Measurements from ENCODE around the gene RBM20. TPM values are rescaled to one million over a fixed set of nuclear protein-coding genes. Genes with fewer than 3 reads are reported as not detected.

RBM20 gene
- total RNA-seq, 1 donor from 2014 or later: 3.3 TPM

- no peak for DNase-seq (ENCODE audit: low read depth)
- Histone ChIP-seq H3K36me3 (ENCODE audit: control insufficient read depth, insufficient read depth, low read length) (no peaks in the 10 kb centered on the region), H3K27me3 (ENCODE audit: control insufficient read depth, insufficient read depth, low read length) (no peaks in the 10 kb centered on the region), H3K4me3 (ENCODE audit: low read depth, low read length) (no peak overlapping the region)
- TF ChIP-seq, protein P1, sequence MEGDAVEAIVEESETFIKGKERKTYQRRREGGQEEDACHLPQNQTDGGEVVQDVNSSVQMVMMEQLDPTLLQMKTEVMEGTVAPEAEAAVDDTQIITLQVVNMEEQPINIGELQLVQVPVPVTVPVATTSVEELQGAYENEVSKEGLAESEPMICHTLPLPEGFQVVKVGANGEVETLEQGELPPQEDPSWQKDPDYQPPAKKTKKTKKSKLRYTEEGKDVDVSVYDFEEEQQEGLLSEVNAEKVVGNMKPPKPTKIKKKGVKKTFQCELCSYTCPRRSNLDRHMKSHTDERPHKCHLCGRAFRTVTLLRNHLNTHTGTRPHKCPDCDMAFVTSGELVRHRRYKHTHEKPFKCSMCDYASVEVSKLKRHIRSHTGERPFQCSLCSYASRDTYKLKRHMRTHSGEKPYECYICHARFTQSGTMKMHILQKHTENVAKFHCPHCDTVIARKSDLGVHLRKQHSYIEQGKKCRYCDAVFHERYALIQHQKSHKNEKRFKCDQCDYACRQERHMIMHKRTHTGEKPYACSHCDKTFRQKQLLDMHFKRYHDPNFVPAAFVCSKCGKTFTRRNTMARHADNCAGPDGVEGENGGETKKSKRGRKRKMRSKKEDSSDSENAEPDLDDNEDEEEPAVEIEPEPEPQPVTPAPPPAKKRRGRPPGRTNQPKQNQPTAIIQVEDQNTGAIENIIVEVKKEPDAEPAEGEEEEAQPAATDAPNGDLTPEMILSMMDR (IDR thresholded peaks at IDR 0.05; ENCODE audit: insufficient read depth, low read length, poor library complexity, severe bottlenecking): no peak
Measured at GRCh38 chr10:110844617-110844881, 200.4 kb downstream of the RBM20 start.

DNA sequence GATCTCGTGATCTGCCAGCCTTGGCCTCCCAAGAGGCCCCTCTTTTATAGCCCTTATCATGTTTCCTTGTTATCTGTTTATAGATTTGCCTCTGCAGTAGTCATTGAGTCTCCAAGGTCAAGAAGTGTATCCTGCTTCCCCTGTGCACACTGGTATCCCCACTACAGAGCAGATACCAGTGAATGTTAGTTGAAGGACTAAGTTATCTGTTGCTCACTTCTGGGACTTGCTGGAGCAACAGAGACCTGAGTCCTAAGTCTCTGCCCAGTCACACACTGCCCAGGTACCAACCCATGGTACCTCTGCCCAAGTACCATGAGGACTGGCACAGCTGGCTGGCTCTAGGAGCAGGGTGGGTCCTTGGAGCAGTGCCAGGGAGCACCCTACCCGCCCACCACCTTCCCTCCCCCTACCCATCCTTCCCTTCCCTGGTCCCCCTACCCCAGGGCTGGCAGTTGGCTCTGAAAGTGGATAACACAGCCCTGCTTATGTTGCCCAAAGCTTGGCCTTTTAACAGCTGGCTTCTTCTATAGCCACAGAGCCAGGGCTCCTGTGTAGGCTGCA is 201.1 kb downstream of the RBM20 start:
- Histone ChIP-seq H3K4me3 (ENCODE audit: low read depth, low read length) (no peak overlapping the region), H3K36me3 (ENCODE audit: control insufficient read depth, insufficient read depth, low read length) (no peaks in the 10 kb centered on the region), H3K27me3 (ENCODE audit: control insufficient read depth, insufficient read depth, low read length) (no peaks in the 10 kb centered on the region)
- no peak for DNase-seq (ENCODE audit: low read depth)
- TF ChIP-seq, protein P1 (IDR thresholded peaks at IDR 0.05; ENCODE audit: insufficient read depth, low read length, poor library complexity, severe bottlenecking): no peak

GRCh38 chr10:110845756-110846620 is 201.9 kb downstream of the RBM20 start:
- DNase-seq (ENCODE audit: low read depth): no peak
- Histone ChIP-seq H3K36me3 (ENCODE audit: control insufficient read depth, insufficient read depth, low read length) (no peaks in the 10 kb centered on the region), H3K27me3 (ENCODE audit: control insufficient read depth, insufficient read depth, low read length) (no peaks in the 10 kb centered on the region), H3K4me3 (ENCODE audit: low read depth, low read length) (no peak overlapping the region)
- TF ChIP-seq, protein P1 (IDR thresholded peaks at IDR 0.05; ENCODE audit: insufficient read depth, low read length, poor library complexity, severe bottlenecking): no peak

DNA sequence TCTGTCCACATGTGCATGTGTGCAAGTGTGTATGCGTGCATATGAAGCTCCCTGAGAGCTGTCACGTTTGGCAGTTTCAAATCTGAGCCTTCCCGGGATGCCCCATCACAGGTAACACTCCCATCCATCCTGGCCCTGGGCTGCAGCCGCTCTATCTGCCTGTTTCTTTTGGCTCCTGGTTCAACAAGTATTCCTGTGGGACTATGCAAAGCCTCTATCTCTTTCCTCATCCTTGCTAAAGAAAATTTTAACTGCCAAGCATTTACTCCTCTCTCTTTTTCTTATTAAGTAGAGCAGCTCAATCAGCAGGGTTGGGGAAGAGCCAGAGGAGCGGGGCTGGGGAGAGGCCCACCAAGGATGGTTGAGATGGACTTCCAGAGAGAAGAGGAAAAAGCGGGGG is 203.2 kb downstream of the RBM20 start:
- Histone ChIP-seq H3K4me3 (ENCODE audit: low read depth, low read length) (no peak overlapping the region), H3K27me3 (ENCODE audit: control insufficient read depth, insufficient read depth, low read length) (no peaks in the 10 kb centered on the region), H3K36me3 (ENCODE audit: control insufficient read depth, insufficient read depth, low read length) (no peaks in the 10 kb centered on the region)
- TF ChIP-seq, protein P1 (IDR thresholded peaks at IDR 0.05; ENCODE audit: insufficient read depth, low read length, poor library complexity, severe bottlenecking): no peak
- no peak for DNase-seq (ENCODE audit: low read depth)

DNA sequence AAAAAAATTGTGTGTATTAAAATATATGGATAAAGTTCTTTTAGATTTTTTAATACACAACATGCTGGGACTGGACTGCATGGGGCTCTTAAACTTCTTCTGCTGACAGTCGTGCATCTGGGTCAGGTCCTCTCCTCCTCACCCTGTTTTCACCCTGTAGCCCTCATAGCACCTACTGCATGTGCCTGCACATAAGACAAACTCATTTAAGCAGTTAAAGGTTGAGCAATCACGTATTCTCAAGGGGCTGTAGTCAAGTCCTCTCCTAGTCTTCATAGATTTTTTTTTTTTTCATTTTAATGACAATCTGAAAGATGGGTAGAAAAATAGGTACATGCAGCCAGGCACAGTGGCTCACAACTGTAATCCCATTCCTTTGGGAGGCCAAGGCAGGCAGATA is 204.0 kb downstream of the RBM20 start:
- TF ChIP-seq, protein P1 (IDR thresholded peaks at IDR 0.05; ENCODE audit: insufficient read depth, low read length, poor library complexity, severe bottlenecking): no peak
- DNase-seq (ENCODE audit: low read depth): no peak
- Histone ChIP-seq H3K27me3 (ENCODE audit: control insufficient read depth, insufficient read depth, low read length) (no peaks in the 10 kb centered on the region), H3K4me3 (ENCODE audit: low read depth, low read length) (no peak overlapping the region), H3K36me3 (ENCODE audit: control insufficient read depth, insufficient read depth, low read length) (no peaks in the 10 kb centered on the region)

- TF ChIP-seq, protein P1 (IDR thresholded peaks at IDR 0.05; ENCODE audit: insufficient read depth, low read length, poor library complexity, severe bottlenecking): no peak
- no peak for DNase-seq (ENCODE audit: low read depth)
- Histone ChIP-seq H3K27me3 (ENCODE audit: control insufficient read depth, insufficient read depth, low read length) (no peaks in the 10 kb centered on the region), H3K36me3 (ENCODE audit: control insufficient read depth, insufficient read depth, low read length) (no peaks in the 10 kb centered on the region), H3K4me3 (ENCODE audit: low read depth, low read length) (no peak overlapping the region)
Measured at GRCh38 chr10:110850099-110850498, 206.0 kb downstream of the RBM20 start.
